Posterior cingulate gyrus (tissue), 11 donors: ENCODE data around the gene SACM1L.

ENCODE experiments used
- DNase-seq, 10 donors: peaks; one replicate each; pipeline versions ENCODE4 v3.0.0 to v3.0.0-alpha.2; 2020 to 2021; ENCODE audit warnings: mixed read lengths in 3 of 10
- intact Hi-C: fragments of 100-400 bp; cut with DNase I; formaldehyde crosslinking; loops from one replicate; pipeline ENCODE4 v1.15.1; 2023

SACM1L gene, protein sequence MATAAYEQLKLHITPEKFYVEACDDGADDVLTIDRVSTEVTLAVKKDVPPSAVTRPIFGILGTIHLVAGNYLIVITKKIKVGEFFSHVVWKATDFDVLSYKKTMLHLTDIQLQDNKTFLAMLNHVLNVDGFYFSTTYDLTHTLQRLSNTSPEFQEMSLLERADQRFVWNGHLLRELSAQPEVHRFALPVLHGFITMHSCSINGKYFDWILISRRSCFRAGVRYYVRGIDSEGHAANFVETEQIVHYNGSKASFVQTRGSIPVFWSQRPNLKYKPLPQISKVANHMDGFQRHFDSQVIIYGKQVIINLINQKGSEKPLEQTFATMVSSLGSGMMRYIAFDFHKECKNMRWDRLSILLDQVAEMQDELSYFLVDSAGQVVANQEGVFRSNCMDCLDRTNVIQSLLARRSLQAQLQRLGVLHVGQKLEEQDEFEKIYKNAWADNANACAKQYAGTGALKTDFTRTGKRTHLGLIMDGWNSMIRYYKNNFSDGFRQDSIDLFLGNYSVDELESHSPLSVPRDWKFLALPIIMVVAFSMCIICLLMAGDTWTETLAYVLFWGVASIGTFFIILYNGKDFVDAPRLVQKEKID

DNA sequence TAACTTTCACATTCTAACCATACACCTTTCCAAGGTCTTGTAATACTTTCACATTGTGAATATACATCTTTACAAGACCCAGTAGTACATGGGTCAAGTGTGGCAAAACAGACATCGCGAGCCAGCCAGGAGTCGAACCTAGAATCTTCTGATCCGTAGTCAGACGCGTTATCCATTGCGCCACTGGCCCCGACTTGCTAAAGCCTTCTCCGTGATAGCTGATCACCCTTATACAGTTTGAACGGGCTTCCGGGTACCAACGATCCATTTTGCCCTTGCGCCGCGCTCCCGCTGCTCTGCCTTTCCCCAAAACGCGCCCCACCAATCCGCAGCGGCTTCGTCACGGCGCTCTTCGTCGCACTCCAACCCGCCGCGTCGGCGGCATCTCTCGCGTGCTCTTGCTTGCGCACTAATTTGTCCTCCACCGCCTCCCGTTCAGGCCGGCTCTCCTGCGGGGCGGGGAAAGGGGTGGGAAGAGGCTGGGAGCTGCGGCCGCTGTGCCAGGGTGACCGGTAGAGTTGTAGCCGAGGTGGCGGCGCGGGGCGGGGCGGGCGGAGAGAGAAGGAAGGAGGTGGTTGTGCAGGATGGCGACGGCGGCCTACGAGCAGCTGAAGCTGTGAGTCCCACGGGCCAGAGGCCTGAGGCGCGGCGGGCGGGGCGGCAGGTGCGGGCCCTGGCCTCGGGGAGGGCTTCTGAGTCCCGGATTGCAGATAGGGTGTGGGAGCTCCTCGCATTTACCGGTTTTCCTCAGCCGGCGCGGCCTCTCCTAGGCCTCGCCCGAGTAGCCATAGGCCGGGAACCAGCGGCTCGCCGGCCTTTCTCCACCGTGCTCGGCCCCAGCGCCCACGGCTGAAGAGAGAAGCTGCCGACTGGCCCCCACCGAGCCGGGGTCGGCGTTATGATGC, at the start of gene SACM1L:
SACM1L (plus strand) TSS at position 515 of the 905 bp plus-strand sequence; CDS start at position 585, 70 bp downstream.
- DNase-seq = peak; percentile 95 to 99 (median 97)
- intact Hi-C loops = no loop called here

- DNase-seq = no peak
- intact Hi-C loops = no loop called here
Observed at GRCh38 chr3:45640091-45640507, 49.1 kb upstream of the SACM1L start.

GRCh38 chr3:45640724-45641361, 48.4 kb upstream of the SACM1L start:
- intact Hi-C loops = no loop called here
- DNase-seq = peak in 1 of 10 donors; percentile 16

GRCh38 chr3:45641756-45642155, 47.4 kb upstream of the SACM1L start:
- intact Hi-C loops = no loop called here
- DNase-seq = no peak

- intact Hi-C loops = no loop called here
- DNase-seq = no peak
Observed at GRCh38 chr3:45642731-45643152, 46.5 kb upstream of the SACM1L start.

GRCh38 chr3:45644063-45644790, 45.0 kb upstream of the SACM1L start:
- peak in 1 of 10 donors; percentile 5 for DNase-seq
- intact Hi-C loops = no loop called here

GRCh38 chr3:45644791-45645201, 44.4 kb upstream of the SACM1L start:
- intact Hi-C loops = no loop called here

GRCh38 chr3:45646051-45646585, 43.1 kb upstream of the SACM1L start:
- intact Hi-C loops = no loop called here
- no peak for DNase-seq

More at GRCh38 chr3:45644791-45645201, 44.4 kb upstream of the SACM1L start:
- no peak for DNase-seq

GRCh38 chr3:45647148-45647619, 42.0 kb upstream of the SACM1L start:
- DNase-seq = no peak
- intact Hi-C loops = no loop called here

DNA sequence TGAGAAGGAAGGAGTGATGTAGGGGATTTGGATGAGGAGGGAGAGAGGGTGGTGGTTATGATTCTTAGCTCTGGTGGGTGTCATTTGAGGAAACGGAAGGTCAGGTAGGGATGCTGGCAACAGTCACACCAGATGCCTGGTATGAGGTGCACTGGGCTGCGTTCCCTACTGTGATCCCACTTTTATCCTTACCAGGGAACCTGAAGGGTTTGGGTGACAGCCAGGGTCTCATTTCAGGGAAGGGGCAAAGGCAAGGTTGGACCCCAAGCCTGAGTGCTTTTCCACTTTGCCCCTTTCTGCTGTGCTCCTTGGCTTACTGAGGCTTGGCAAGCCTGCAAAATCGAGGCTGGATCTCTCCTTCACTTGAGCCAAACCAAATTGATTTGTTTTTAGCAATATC, 36.0 kb upstream of the SACM1L start:
- intact Hi-C loops = no loop called here
- no peak for DNase-seq

GRCh38 chr3:45654397-45654944, 34.7 kb upstream of the SACM1L start:
- no peak for DNase-seq
- intact Hi-C loops = no loop called here

DNA sequence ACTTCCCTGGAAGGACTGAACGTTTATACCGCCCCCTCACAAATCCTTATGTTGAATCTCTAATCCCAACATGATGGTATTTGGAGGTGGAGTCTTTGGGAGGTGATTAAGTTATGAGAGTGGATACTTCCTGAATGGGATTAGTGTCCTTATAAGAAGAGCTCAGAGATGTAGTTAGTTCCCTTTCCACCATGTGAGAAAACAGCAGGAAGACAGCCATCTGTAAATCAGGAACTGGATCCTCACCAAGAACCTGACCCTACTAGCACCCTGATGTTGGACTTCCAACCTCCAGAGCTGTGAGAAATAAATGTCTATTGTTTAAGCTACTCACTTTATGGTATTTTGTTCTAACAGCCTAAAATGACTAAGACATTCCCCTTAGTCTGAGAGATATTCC, 33.3 kb upstream of the SACM1L start:
- intact Hi-C loops = loop anchor here (1.0 to 5.0 kb wide), 4 partner anchors 64 to 619 kb away; partner anchors contain the start of genes LIMD1 and TMEM158
- DNase-seq = no peak

- DNase-seq = peak; percentile 69 to 98 (median 92)
- intact Hi-C loops = loop anchor here (1.0 to 5.0 kb wide), 4 partner anchors 64 to 619 kb away; partner anchors contain the start of genes LIMD1 and TMEM158
Observed at GRCh38 chr3:45656575-45657363, 32.4 kb upstream of the SACM1L start.

DNA sequence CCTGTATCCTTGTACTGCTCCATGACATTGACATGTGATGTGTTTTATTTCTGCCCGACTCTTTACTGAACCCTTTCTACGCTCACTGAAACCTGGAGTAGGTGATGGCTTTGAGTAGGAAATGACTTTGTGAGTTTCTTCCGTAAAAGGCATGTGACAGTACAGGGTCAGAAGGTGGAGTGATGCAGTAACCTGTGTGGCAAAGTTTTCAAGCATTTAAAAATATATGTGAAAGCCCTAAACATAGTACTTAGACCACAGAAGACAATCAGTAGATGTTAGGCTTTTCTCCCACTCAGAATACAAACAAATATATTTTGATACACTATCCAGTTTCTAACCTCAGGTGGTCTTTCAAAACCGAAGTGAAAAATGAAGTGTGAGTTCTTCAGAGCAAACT, 31.3 kb upstream of the SACM1L start:
- intact Hi-C loops = loop anchor here (5.0 kb wide), 3 partner anchors 66 to 621 kb away; partner anchors contain the start of genes LIMD1 and TMEM158
- DNase-seq = no peak

GRCh38 chr3:45659661-45660566, 29.3 kb upstream of the SACM1L start:
- intact Hi-C loops = loop anchor here (5.0 kb wide), 3 partner anchors 68 to 623 kb away; partner anchors contain the start of genes LIMD1 and TMEM158
- peak; percentile 39 to 96 (median 75) for DNase-seq

DNA sequence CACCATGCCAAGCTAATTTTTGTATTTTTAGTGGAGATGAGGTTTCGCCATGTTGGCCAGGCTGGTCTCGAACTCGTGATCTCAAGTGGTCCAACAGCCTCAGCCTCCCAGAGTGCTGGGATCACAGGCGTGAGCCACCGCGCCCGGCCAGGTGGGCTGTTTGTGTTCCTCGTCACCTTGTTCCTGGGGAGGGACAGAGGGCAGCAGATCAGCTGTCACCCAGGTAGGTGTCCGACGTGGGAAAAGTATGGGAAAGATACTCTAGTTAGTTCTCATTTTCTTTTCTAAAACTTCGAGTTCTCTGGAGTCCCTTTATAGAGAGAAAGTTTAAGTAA, 28.7 kb upstream of the SACM1L start:
- DNase-seq = peak in 1 of 10 donors; percentile 44
- intact Hi-C loops = no loop called here

GRCh38 chr3:45664578-45664977, 24.6 kb upstream of the SACM1L start:
- DNase-seq = peak in 1 of 10 donors; percentile 75
- intact Hi-C loops = no loop called here
